ENCODE results near the gene HAND1.

DNA sequence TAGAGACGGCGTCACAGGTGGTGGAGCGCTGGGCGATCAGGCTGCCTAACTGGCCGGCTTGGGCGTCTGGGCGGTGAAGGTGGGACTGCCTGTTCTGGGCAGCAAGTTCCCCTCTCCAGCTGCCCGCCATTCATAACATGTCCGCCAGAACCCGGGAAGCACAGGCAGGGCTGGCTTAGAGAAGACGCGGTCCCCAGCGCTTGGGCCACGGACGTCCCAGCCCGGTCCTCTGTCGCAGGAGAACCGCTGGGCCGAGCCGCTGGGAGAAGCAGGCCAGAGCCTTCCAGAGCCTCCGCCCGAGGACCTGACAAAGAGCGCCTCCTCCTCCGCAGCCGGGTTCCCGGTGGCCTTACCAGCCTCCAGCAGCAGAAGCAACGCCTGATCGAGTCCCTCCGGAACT is 15.2 kb upstream of the HAND1 start:
- TF ChIP-seq, protein P1, sequence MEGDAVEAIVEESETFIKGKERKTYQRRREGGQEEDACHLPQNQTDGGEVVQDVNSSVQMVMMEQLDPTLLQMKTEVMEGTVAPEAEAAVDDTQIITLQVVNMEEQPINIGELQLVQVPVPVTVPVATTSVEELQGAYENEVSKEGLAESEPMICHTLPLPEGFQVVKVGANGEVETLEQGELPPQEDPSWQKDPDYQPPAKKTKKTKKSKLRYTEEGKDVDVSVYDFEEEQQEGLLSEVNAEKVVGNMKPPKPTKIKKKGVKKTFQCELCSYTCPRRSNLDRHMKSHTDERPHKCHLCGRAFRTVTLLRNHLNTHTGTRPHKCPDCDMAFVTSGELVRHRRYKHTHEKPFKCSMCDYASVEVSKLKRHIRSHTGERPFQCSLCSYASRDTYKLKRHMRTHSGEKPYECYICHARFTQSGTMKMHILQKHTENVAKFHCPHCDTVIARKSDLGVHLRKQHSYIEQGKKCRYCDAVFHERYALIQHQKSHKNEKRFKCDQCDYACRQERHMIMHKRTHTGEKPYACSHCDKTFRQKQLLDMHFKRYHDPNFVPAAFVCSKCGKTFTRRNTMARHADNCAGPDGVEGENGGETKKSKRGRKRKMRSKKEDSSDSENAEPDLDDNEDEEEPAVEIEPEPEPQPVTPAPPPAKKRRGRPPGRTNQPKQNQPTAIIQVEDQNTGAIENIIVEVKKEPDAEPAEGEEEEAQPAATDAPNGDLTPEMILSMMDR (IDR thresholded peaks at IDR 0.05), result no peak
- no peak for TF ChIP-seq POLR2A (IDR thresholded peaks at IDR 0.05)
